PFSK-1 (cell line): ENCODE results near the gene C4orf54.

Source experiments
- FOXP2 ChIP-seq: optimal IDR thresholded peaks from 2 replicates; pipeline ENCODE3; 2011; ENCODE audit warnings: borderline replicate concordance, control low read depth, inconsistent platforms; ENCODE audit not compliant: insufficient read depth; ENCODE audit errors: extremely low read length, extremely low read depth
- POLR2AphosphoS5 ChIP-seq: IDR thresholded peaks from 2 replicates; pipeline ENCODE4 v1.6.1; 2012; ENCODE audit warnings: low read depth, mild to moderate bottlenecking, control low read depth, low read length, moderate library complexity
- REST ChIP-seq, 2 experiments: IDR thresholded peaks; 2 replicates each; pipeline versions ENCODE4 v1.6.1 to v1.8.0; 2011 to 2012; ENCODE audit warnings: low read depth in 2 of 2, low read length in 2 of 2, control low read depth in 1 of 2, inconsistent platforms in 1 of 2, mild to moderate bottlenecking in 1 of 2, moderate library complexity in 1 of 2; ENCODE audit not compliant: insufficient read depth in 1 of 2
- SIN3A ChIP-seq: IDR thresholded peaks from 2 replicates; pipeline ENCODE4 v1.6.1; 2012; ENCODE audit warnings: mild to moderate bottlenecking, low read length, moderate library complexity, borderline replicate concordance; ENCODE audit not compliant: insufficient read depth
- TAF1 ChIP-seq: IDR thresholded peaks from 2 replicates; pipeline ENCODE4 v1.6.1; 2012; ENCODE audit warnings: low read length, control low read depth, borderline replicate concordance; ENCODE audit not compliant: insufficient read depth

The C4orf54 gene

GRCh38 chr4:99665983-99666382, 8.4 kb upstream of the C4orf54 start:
- TF ChIP-seq POLR2AphosphoS5 (no peak), SIN3A (no peak), TAF1 (no peak), FOXP2 (no peak), REST (IDR thresholded peaks at IDR 0.05; ENCODE audit: insufficient read depth in 1 of 2, low read depth in 2 of 2, low read length in 2 of 2) (no peak)

- TF ChIP-seq REST (IDR thresholded peaks at IDR 0.05; ENCODE audit: insufficient read depth in 1 of 2, low read depth in 2 of 2, low read length in 2 of 2) (no peak), POLR2AphosphoS5 (no peak), FOXP2 (no peak)
Measured at GRCh38 chr4:99664716-99665115, 7.1 kb upstream of the C4orf54 start.

GRCh38 chr4:99661907-99662306, 4.3 kb upstream of the C4orf54 start:
- no peak for TF ChIP-seq REST (IDR thresholded peaks at IDR 0.05; ENCODE audit: insufficient read depth in 1 of 2, low read depth in 2 of 2, low read length in 2 of 2)
- no peak for TF ChIP-seq SIN3A
- no peak for TF ChIP-seq POLR2AphosphoS5
- no peak for TF ChIP-seq FOXP2
- TF ChIP-seq TAF1, result no peak

- TF ChIP-seq REST (IDR thresholded peaks at IDR 0.05; ENCODE audit: insufficient read depth in 1 of 2, low read depth in 2 of 2, low read length in 2 of 2) (no peak), POLR2AphosphoS5 (no peak), FOXP2 (no peak), SIN3A (no peak), TAF1 (no peak)
Measured at GRCh38 chr4:99658666-99659065, 1.0 kb upstream of the C4orf54 start.

GRCh38 chr4:99655308-99656081, 2.1 kb downstream of the C4orf54 start:
- TF ChIP-seq TAF1 (no peak), SIN3A (no peak), REST (IDR thresholded peaks at IDR 0.05; ENCODE audit: insufficient read depth in 1 of 2, low read depth in 2 of 2, low read length in 2 of 2) (no peak), POLR2AphosphoS5 (no peak), FOXP2 (no peak)
